ENCODE data around the gene NEFH.

The NEFH gene

GRCh38 chr22:29442976-29443375, 37.0 kb upstream of the NEFH start:
- no peak overlapping the region for H3K4me3 ChIP-seq (replicated peaks; ENCODE audit: low read depth, low read length)
- DNase-seq (ENCODE audit: extremely low read depth, low read depth) = no peak
- no peak for TF ChIP-seq CTCF (IDR thresholded peaks at IDR 0.05; ENCODE audit: low read depth, low read length, missing control alignments)

DNA sequence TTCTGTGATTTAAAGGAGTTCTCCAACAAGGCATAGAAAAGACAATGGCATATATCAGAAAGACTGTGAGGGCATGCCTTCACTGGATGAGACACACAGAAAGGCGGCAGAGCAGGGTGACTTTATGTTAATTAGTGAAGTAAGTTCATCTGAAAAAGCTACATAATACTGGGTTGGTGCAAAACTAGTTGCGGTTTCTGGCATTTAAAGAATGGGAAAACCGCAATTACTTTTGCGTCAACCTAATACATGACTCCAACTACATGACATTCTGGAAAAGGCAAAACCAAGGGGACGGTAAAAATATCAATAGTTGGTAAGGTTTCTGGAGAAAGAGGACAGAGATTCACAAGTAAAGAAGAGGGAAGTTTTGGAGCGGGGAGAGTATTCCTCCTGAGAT, 36.6 kb upstream of the NEFH start:
- DNase-seq (ENCODE audit: extremely low read depth, low read depth) = no peak
- TF ChIP-seq CTCF (IDR thresholded peaks at IDR 0.05; ENCODE audit: low read depth, low read length, missing control alignments) = no peak
- no peak overlapping the region for H3K4me3 ChIP-seq (replicated peaks; ENCODE audit: low read depth, low read length)

DNA sequence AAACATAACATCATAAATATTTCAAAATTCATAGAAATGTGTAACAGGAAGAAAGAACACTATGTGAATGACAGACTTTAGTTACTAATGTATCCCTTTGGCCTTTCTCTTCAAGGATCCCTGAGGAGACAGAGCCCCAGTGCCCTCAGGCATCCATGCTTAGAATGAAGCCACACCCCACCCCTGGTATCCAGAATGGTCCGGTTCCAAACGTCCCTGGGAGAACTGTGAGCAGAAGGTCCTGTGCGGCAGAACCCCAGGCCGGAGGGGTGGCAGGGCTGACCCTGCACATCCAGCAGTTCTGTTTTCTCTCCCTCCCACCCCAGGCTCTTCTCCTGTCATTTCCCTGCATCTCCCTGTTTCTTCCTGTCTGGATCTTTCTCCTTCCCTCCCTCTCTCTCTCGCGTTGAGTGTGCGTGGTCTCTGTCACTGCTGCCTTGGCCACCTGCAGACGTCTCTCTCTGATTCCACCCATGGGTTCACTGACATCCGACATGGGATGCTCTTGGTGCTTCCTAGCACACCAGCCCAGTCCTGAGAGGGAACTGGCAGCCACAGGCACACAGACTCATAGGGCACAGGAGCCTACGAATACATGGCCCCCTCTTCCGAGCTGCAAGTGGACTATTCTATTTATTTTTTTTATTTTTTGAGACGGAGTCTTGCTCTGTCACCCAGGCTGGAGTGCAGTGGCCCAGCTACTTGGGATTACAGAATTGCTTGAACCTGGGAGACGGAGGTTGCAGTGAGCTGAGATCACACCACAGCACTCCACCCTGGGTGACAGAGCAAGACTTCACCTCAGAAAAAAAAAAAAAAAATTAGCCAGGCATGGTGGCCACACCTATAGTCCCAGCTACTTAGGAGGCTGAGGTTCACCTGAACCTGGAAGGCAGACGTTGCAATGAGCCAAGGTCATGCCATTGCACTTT, 35.9 kb upstream of the NEFH start:
- DNase-seq (ENCODE audit: extremely low read depth, low read depth) = no peak
- no peak for TF ChIP-seq CTCF (IDR thresholded peaks at IDR 0.05; ENCODE audit: low read depth, low read length, missing control alignments)

DNA sequence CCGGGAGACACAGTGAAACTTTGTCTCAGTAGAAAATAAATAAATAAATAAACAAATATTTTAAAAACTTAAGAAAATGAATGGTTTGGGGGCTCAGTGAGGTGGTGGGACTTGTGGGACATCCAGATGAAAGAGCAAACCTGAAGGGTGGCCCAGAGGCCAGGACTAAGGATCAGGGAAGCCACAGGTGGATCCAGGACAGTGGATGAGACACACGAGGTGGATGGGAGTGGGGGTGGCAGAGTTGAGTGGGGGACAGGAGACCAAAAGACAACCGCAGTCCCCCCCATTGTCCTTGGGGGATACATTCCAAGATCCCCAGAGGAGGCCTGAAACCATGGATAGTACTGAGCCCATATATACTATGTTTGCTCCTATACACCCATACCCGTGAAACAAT, 34.5 kb upstream of the NEFH start:
- no peak for DNase-seq (ENCODE audit: extremely low read depth, low read depth)
- TF ChIP-seq CTCF (IDR thresholded peaks at IDR 0.05; ENCODE audit: low read depth, low read length, missing control alignments) = no peak
- no peak overlapping the region for H3K4me3 ChIP-seq (replicated peaks; ENCODE audit: low read depth, low read length)

More for the DNA sequence above, 35.9 kb upstream of the NEFH start:
- H3K4me3 ChIP-seq (replicated peaks; ENCODE audit: low read depth, low read length) = no peak overlapping the region

- no peak for TF ChIP-seq CTCF (IDR thresholded peaks at IDR 0.05; ENCODE audit: low read depth, low read length, missing control alignments)
- no peak for DNase-seq (ENCODE audit: extremely low read depth, low read depth)
- no peak overlapping the region for H3K4me3 ChIP-seq (replicated peaks; ENCODE audit: low read depth, low read length)
These were observed 32.1 kb upstream of the NEFH start for GRCh38 chr22:29447906-29448305.

- DNase-seq (ENCODE audit: extremely low read depth, low read depth) = no peak
- no peak overlapping the region for H3K4me3 ChIP-seq (replicated peaks; ENCODE audit: low read depth, low read length)
- TF ChIP-seq CTCF (IDR thresholded peaks at IDR 0.05; ENCODE audit: low read depth, low read length, missing control alignments) = no peak
These were observed 30.6 kb upstream of the NEFH start for GRCh38 chr22:29449296-29449875.

All from HFF-Myc (cell line).